ENCODE measurements around the gene CTRL.
"Not testable (repeated sequence)": the region's sequence is repeated elsewhere in the genome, so short reads cannot be mapped to it uniquely, and the experiment has no call there.

CTRL gene

DNA sequence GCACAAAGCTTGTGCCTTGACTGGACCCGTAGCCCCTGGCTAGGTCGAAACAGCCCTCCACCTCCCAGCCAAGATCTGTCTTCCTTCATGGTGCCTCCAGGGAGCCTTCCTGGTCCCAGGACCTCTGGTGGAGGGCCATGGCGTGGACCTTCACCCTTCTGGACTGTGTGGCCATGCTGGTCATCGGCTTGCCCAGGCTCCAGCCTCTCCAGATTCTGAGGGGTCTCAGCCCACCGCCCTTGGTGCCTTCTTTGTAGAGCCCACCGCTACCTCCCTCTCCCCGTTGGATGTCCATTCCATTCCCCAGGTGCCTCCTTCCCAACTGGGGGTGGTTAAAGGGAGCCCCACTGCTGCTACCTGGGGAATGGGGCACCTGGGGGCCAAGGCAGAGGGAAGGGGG, 3.5 kb downstream of the CTRL start:
- in situ Hi-C loops (cut with MboI; ENCODE audit: low sequenced_read_pairs), result no loop called here

DNA sequence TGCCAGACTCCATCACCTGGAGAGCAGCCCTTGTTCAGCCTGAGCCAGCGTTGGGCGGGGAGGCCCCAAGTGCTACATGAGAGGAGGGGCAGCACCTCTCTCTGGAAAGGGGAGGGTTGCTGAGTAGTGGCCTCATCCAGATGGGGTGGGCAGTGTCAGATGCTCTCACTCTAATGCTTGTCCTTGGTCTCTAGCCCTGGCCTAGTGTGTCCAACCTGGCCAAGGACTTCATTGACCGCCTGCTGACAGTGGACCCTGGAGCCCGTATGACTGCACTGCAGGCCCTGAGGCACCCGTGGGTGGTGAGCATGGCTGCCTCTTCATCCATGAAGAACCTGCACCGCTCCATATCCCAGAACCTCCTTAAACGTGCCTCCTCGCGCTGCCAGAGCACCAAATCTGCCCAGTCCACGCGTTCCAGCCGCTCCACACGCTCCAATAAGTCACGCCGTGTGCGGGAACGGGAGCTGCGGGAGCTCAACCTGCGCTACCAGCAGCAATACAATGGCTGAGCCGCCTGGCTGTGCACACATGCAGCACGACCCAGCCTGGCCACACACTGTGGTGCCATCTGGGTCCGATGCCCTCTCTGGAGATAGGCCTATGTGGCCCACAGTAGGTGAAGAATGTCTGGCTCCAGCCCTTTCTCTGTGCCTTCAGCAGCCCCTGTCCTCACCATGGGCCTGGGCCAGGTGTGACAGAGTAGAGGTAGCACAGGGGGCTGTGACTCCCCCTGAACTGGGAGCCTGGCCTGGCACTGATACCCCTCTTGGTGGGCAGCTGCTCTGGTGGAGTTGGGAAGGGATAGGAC, 4.3 kb downstream of the CTRL start:
- in situ Hi-C loops (cut with MboI; ENCODE audit: low sequenced_read_pairs), result no loop called here

DNA sequence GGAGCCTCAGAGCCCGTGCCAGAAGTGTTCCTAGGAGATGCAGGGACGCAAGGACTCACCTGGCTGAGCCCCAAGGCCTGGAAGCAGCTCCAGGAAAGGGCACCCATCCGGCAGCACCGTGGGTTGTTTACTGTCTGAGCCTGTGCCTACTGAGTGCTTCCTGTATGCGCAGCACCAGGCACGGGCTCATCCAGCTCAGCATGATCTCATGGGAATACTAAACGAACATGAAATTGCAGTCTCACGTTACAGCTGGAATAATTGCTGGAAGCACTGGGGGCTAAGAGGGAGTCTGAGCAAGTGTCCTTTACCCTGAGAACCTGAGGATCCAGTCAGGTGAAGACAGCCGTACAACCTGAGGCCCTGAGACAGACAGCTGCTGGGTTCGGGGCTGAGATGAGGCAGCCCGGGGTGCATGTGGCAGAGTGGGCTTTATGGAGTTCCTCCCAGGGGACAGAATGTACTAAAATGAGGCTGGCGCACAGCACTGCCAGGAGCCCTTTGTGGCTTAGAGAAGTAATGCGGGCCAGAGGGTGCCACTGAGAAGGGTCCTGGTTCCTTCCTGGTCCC, 5.4 kb downstream of the CTRL start:
- in situ Hi-C loops (cut with MboI; ENCODE audit: low sequenced_read_pairs), result no loop called here

DNA sequence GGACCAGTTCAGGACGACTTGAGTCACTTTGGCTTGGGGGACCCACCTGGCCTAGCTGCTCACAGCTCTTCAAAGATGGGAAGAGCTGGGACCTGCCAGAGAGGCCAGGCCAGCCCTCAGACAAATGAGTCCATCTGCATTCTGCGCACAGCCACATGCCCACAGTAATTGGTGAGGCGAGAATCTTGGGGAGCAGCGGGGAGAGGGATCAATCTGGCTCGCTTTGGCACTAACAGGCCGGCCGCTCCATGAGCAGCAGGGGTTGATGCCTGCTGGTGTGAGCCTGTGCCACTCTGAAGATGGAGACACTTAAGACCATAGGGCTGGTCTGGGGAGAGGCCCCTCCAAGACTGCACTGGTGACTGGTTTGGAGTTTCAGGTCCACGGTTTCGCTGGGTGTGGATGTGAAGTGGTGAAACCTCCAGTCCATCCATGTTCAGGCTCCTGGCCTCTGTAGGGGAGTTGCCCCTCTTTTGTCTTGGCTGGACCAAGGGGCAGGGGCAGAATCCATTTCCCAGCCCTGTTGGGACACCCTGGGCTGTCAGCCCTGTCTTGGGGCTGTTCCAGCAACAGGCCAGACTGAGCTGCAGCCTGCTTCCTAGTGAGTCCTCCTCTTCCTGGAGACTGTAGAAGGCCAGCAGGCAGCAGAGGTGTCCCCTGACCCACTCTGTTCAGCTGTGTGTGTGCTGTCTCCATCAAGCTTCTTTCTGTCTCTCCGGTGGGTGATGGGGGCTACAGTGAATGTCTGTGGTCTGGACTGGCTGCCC, 7.3 kb downstream of the CTRL start:
- in situ Hi-C loops (cut with MboI; ENCODE audit: low sequenced_read_pairs), result no loop called here

DNA sequence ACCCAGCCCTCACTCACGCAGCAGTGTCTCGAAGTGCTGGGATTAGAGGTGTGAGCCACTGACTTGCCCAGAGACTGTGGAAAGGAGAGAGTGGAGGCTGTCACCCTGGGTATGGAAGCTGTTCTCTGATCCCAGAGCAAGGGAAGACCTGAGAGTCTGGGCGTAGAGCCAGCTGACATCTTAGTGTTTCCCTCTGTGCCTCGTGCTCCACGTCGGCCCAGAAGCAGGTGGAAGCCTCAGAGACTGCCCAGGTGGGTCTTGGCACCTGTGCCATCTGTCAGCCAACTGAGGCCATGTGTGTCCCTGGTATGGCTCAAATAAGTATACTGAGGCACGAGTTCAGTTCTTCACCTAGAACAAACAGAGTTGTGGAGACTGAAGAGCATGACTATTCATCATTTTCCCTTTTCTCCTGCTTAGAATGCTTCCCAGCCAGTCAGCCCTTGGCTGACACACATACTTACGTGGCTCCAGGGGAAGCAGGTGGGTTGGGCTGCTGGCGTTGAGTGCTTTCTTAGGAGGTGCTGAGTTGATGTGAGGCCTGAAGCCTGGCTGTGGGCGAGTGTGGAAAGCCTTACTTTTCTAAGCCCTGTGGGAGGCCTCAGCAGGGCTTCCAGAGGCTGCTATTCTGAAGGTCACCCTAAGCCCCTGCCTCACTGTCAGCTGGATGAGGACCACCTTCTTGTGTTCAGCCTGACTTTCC, 8.1 kb downstream of the CTRL start:
- in situ Hi-C loops (cut with MboI; ENCODE audit: low sequenced_read_pairs), result no loop called here

DNA sequence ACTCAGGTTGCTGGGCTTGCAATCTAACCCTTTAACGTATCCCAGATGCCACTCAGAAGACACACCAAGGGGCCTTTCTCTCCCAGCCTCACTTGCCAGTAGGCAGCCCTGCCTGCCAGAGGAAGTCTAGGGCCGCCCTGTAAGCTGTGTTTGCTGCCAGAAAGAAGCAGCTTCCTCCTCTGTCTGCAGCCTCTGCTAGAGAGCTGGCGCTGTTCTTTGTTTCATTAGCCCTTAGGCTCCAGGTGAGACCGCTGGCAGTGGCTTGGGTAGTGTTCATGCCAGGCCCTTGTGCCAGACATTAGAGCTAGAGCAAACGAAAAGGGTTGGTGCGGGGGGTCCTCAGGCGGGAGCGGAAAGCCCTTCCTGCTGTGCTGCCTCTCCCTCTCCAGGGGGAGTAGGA, 8.9 kb downstream of the CTRL start:
- in situ Hi-C loops (cut with MboI; ENCODE audit: low sequenced_read_pairs), result no loop called here

DNA sequence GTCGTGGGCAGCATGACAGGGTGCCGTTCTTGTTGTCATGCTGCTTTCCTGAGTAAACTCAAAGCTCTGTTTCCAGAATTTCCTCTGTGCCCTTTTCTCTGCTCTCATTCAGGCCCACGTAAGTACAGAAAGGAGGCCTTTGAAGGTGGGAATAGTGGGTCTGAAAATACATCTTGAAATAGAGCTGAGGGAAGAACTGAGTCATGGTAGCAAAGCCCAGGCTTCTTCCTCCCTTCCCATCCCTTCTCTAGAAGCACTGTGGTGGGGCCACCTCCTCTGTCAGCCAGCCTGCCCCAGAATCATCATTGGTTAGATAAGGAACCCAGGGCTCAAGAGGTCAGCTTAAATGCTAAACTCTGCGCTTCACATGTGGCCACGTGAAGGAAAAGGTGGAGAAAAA, 9.4 kb downstream of the CTRL start:
- in situ Hi-C loops (cut with MboI; ENCODE audit: low sequenced_read_pairs), result no loop called here

DNA sequence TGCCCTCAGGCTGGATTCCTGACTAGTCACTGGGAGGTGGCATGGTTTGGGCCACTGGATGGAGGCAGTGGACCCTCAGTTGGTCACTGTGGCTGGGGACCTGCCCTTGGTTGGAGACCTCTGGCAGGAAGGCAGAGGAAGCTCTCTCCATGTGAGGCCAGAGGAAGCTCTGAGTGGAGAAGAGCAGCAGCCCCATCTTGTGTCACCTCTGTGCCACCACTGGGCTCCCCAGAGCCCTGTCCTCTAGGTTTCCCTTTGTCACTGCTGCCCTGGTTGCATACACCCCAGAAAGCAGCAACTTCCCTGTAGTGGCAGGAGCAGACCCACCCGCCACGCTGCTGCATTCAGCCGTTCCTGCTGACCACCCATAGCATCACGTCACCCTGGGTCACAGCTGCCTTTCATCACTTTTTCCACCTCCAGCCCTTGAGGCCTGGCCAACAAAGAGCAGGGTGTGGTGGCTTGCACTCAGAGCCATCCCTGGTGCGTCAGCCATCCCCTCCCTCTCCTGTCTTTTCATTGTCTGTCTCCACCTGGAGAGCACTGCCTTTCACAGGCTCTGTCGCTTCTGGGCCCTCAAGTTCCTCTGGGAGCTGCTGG, 11.9 kb downstream of the CTRL start:
- in situ Hi-C loops (cut with MboI; ENCODE audit: low sequenced_read_pairs), result no loop called here

DNA sequence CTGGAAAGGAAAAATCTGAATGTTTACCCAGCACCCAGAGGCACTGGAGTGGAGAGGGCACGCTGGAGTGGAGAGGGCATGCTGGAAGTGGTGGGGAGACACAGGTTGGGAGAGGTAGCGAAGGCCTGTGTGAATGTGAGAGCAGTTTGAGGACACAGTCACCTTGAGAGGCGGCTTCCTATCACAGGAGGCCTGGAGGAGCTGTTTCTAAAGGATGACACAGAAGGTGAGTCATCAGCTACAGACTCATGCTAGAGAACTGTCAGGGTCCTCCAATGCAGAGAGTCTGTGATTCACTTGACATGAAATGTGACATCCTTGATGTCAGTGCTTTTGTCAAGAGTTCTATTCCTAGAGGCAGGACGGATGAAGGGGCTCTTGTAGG, 13.8 kb downstream of the CTRL start:
- in situ Hi-C loops (cut with MboI; ENCODE audit: low sequenced_read_pairs), result no loop called here

DNA sequence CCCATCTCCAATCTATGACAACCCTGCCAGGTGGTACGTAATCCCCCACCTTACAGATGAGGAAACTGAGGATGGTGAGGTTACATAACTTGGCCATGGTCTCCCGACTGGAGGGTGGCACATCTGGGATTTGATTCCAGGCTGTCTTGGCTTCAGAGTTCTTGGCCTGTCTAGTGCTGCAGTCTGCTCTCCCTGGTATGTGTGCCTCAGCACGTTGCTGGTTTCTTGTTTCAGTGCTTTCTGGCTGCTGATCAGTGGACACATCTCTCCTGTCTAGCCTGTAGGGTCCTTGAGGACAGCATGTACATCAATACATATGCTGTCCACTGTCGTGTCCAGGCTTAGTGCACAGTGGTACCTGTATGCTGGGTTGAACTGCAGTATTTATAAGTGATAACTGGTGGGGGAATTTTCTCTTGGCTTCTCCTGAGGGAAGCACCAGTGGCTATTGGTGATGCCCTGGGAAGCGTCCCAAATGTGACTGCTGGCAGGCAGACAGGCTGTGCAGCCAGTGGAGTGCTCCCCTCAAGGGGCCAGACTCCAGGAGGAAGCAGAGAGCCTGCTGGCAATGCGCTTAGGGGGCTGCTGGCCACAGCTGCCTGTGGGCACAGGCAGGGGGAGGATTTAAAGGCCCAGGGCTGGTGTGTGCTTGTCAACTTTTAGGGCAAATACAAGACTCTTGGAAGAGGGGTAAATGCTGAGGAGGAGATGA, 14.4 kb downstream of the CTRL start:
- in situ Hi-C loops (cut with MboI; ENCODE audit: low sequenced_read_pairs), result no loop called here

DNA sequence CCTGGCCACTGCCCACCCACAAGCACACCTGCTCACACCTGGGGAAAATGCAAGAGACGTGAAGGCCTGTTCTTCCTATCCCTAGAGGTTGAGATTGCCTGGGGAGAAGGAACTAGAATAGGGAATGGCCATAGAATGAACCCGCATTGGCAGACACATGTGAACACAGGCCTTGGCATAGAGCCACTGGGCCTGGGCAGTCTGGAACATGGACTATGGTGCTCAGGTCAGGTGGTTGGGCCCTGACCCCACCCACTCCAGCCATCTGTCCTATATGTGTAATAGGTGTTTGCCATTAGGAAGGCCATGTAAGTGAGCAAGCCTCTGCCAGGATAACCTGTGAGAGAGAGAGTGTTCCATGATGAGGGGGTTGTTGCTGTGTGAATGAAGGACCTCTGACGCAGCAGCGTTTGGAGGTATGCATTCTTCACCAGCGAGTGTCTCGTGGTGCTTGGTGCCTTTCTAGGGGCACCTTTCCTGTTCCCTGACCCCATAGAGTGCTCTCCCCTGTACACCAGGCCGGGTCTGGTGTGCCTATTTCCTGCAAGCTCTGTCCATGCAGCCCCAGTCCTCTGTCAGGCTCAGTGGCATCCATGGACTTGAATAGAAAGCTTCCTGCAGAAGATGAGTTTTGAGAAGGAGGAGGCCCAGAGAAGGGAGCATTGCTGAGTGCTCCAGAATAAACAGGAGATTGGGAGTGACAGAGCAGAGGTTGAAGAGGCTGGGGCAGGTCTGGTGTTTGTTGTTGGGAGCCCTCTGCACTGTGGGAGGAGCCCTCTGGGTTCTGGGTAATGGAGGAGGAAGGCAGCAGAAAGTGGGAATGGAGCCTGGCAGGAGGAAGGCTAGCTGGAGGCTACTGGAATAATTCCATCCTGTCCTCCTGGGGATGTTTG, 15.6 kb downstream of the CTRL start:
- in situ Hi-C loops (cut with MboI; ENCODE audit: low sequenced_read_pairs), result no loop called here

DNA sequence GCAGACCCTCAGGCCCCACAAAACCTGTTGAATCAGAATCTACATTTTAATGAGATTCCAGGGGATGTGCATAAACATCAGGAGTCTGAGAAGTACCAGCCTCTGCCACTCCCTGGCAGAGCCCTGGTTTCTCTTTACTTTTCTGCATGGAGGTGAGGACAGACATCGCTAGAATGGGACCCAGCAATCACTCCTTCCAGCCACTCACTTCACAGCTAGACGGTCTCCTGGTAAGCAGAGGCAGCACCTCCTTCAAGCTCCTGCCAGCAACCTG, 16.2 kb downstream of the CTRL start:
- in situ Hi-C loops (cut with MboI; ENCODE audit: low sequenced_read_pairs), result not testable (repeated sequence)

DNA sequence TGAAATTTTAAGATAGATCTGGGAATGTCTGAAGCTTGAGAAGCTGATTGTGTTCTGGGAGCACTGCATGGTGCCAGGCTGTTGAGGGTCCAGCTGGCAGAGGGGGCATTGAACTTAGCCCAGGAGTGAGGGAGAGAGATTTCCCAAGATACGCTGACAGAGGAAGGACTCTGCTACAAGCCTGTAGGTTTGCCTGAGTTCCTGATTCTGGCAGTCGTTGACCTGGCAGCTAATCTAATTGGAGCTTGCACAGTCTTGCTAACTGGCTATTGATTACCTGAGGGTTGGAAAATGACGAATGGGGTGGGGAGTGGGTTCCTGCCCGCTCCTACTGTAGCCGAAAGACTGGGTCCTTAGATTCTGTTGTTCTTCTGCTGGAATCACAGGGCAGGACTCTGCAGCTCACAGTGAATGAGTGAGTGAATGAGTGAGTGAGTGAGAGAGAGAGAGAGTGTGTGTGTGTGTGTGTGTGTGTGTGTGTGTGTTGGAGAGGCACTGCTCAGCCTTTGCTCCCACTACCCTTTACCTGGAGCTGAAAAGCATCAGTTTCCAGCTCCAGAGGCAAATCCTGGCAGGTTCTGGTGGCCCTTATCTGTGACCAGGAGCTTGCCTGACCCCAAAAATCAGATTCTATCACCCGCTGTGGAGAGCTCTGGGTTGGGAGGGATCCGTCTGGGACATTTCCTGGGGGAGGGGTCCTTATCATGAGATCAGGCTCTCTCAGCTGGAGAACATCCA, 16.7 kb downstream of the CTRL start:
- in situ Hi-C loops (cut with MboI; ENCODE audit: low sequenced_read_pairs), result no loop called here

DNA sequence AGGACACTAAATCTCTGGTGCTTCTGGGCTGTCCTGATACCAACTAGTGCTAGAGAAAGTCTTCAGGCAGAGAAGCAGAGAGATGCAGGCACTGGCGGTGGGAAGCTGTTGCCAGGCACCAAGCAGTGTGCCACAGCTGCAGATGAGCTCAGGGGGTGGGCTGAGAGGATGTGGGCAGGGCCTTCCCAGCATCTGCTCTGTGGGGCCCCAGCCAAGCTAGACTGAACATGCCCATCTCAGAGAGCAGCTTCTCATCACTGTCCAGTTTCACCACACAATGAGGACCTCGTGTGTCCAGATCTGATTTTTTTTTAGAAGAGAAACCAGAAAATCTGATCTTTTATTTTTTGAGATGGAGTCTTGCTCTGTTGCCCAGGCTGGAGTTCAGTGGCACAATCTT, 21.5 kb downstream of the CTRL start:
- in situ Hi-C loops (cut with MboI; ENCODE audit: low sequenced_read_pairs), result no loop called here

DNA sequence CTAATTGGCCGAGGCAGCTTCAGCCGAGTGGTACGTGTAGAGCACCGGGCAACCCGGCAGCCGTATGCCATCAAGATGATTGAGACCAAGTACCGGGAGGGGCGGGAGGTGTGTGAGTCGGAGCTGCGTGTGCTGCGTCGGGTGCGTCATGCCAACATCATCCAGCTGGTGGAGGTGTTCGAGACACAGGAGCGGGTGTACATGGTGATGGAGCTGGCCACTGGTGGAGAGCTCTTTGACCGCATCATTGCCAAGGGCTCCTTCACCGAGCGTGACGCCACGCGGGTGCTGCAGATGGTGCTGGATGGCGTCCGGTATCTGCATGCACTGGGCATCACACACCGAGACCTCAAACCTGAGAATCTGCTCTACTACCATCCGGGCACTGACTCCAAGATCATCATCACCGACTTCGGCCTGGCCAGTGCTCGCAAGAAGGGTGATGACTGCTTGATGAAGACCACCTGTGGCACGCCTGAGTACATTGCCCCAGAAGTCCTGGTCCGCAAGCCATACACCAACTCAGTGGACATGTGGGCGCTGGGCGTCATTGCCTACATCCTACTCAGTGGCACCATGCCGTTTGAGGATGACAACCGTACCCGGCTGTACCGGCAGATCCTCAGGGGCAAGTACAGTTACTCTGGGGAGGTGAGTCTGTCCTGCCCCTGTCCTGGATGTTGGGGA, 22.5 kb downstream of the CTRL start:
- in situ Hi-C loops (cut with MboI; ENCODE audit: low sequenced_read_pairs), result no loop called here

DNA sequence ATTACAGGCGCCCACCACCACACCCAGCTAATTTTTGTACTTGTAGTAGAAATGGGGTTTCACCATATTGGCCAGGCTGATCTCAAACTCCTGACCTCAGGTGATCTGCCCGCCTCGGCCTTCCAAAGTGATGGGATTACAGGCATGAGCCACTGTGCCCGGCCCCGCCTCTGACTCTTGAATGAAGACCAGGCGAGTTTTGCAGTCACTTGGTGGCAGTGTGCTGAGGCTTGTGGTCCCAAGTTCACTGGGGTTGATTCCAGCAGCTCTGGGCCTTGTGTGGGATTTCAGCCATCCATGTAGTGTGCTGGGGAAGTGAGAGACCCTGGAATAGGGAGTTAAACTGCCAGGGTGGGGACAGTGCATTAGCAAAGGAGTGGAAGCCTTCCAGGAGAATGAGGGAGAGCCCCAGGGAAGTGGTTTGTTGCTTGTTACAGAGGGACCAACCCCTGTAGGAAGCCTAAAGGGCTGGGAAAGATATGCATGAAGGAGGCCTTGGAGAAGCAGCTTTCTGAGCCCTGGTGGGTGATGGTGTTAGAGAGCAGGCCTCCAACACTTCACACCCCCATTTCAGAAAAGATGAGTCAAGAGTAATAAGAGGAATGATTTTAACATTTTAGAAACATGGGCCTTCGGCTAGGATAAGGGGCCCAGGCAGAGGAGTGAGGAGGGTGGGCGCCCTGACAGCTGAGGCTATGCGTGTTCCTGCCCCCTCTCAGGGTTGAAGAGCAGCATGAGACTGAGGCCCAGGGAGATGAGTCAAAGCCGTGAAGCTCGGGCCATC, 24.1 kb downstream of the CTRL start:
- in situ Hi-C loops (cut with MboI; ENCODE audit: low sequenced_read_pairs), result no loop called here

DNA sequence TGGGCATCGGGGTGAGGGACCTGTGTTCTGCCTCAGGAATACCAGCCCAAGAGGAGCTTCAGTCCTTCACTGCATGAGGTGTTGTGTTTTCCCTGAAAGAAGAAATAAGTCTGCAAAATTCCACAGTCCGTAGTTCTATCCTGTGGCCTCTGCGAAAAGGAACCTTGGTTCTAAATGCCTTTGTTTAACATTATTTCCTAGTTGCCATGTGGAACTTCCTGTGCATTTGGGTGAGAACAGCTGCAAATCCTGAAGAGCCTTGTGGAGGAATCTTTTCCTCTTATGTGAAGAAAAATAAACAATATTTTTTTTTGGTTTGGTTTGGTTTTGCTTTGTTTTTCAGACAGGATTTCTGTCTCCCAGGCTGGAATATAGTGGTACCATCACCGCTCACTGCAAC, 28.8 kb downstream of the CTRL start:
- in situ Hi-C loops (cut with MboI; ENCODE audit: low sequenced_read_pairs), result no loop called here

DNA sequence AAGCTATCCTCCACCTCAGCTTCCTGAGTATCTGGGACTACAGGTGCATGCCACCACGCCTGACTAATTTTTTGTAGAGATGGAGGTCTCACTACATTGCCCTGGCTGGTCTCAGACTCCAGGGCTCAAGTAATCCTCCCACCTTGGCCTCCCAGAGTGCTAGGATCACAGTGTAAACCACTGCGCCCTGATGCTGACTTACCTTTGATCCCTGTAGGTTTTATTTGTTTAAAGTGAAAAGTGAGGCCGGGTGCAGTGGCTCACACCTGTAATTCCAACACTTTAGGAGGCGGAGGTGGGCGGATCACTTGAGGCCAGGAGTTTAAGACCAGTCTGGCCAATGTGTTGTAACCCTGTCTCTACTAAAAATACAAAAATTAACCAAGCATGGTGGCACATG, 29.9 kb downstream of the CTRL start:
- in situ Hi-C loops (cut with MboI; ENCODE audit: low sequenced_read_pairs), result no loop called here

Measured in HL-60/S4 (cell line).